Muscle of back (tissue), 11 donors: ENCODE data around the gene BCAS3. TPM values are rescaled to one million over a fixed set of nuclear protein-coding genes. Genes with fewer than 3 reads are reported as not detected.
"Not testable (repeated sequence)": the region's sequence is repeated elsewhere in the genome, so short reads cannot be mapped to it uniquely, and the experiment has no call there.

ENCODE experiments used
- DNase-seq, 3 donors: peaks; one replicate each; pipeline versions ENCODE4 v3.0.0 to v3.0.0-alpha.2; 2013
- polyA plus RNA-seq, 10 donors: library from polyadenylated mRNA; unstranded; fragments of 120-200 nt; gene quantifications; one replicate each; pipeline ENCODE4 v1.2.1, GENCODE V29; 2013; ENCODE audit not compliant: insufficient read length in 10 of 10

Gene BCAS3
- polyA plus RNA-seq, 10 donors: 8.0 to 13.2 (median 10.2) TPM

GRCh38 chr17:60993497-60993896 is 315.8 kb downstream of the BCAS3 start:
- no peak for DNase-seq

- no peak for DNase-seq
Observed at GRCh38 chr17:60995680-60996079, 318.0 kb downstream of the BCAS3 start.

GRCh38 chr17:61000911-61001310 is 323.3 kb downstream of the BCAS3 start:
- peak; percentile 29 to 64 (median 44) for DNase-seq

GRCh38 chr17:61002316-61002736 is 324.7 kb downstream of the BCAS3 start:
- DNase-seq: peak; percentile 16 to 60 (median 21)

- peak in 2 of 3 donors; percentile 16 to 42 for DNase-seq
Observed at GRCh38 chr17:61005358-61005757, 327.7 kb downstream of the BCAS3 start.

GRCh38 chr17:61005958-61006357 is 328.3 kb downstream of the BCAS3 start:
- DNase-seq: not testable (repeated sequence)

- peak in 1 of 3 donors; percentile 10 for DNase-seq
Observed at GRCh38 chr17:61007980-61008379, 330.3 kb downstream of the BCAS3 start.

GRCh38 chr17:61009663-61010062 is 332.0 kb downstream of the BCAS3 start:
- peak in 1 of 3 donors; percentile 63 for DNase-seq

GRCh38 chr17:61010661-61011170 is 333.1 kb downstream of the BCAS3 start:
- DNase-seq: no peak

GRCh38 chr17:61011251-61011650 is 333.6 kb downstream of the BCAS3 start:
- no peak for DNase-seq

GRCh38 chr17:61015966-61016365 is 338.3 kb downstream of the BCAS3 start:
- peak in 1 of 3 donors; percentile 8 for DNase-seq

- DNase-seq: no peak
Observed at GRCh38 chr17:61017317-61018006, 339.8 kb downstream of the BCAS3 start.

- no peak for DNase-seq
Observed at GRCh38 chr17:61018938-61019337, 341.3 kb downstream of the BCAS3 start.

- DNase-seq: no peak
Observed at GRCh38 chr17:61023996-61024395, 346.3 kb downstream of the BCAS3 start.

- no peak for DNase-seq
Observed at GRCh38 chr17:61026818-61027217, 349.2 kb downstream of the BCAS3 start.

GRCh38 chr17:61029181-61029580 is 351.5 kb downstream of the BCAS3 start:
- no peak for DNase-seq

- DNase-seq: no peak
Observed at GRCh38 chr17:61040666-61041065, 363.0 kb downstream of the BCAS3 start.

- not testable (repeated sequence) for DNase-seq
Observed at GRCh38 chr17:61042348-61042747, 364.7 kb downstream of the BCAS3 start.

GRCh38 chr17:61047515-61047914 is 369.9 kb downstream of the BCAS3 start:
- DNase-seq: peak in 2 of 3 donors; percentile 12 to 47

GRCh38 chr17:61048376-61049106 is 370.9 kb downstream of the BCAS3 start:
- DNase-seq: no peak

GRCh38 chr17:61053469-61053868 is 375.8 kb downstream of the BCAS3 start:
- no peak for DNase-seq

- no peak for DNase-seq
Observed at GRCh38 chr17:61054436-61054835, 376.8 kb downstream of the BCAS3 start.

GRCh38 chr17:61057257-61057656 is 379.6 kb downstream of the BCAS3 start:
- DNase-seq: no peak
